ENCODE measurements around the gene DCAF11. TPM values are rescaled to one million over a fixed set of nuclear protein-coding genes. Genes with fewer than 3 reads are reported as not detected.

Gene DCAF11
- total and polyA plus RNA-seq, 3 donors from 2014 or later, result 67.6 to 77.4 (median 68.0) TPM

DNA sequence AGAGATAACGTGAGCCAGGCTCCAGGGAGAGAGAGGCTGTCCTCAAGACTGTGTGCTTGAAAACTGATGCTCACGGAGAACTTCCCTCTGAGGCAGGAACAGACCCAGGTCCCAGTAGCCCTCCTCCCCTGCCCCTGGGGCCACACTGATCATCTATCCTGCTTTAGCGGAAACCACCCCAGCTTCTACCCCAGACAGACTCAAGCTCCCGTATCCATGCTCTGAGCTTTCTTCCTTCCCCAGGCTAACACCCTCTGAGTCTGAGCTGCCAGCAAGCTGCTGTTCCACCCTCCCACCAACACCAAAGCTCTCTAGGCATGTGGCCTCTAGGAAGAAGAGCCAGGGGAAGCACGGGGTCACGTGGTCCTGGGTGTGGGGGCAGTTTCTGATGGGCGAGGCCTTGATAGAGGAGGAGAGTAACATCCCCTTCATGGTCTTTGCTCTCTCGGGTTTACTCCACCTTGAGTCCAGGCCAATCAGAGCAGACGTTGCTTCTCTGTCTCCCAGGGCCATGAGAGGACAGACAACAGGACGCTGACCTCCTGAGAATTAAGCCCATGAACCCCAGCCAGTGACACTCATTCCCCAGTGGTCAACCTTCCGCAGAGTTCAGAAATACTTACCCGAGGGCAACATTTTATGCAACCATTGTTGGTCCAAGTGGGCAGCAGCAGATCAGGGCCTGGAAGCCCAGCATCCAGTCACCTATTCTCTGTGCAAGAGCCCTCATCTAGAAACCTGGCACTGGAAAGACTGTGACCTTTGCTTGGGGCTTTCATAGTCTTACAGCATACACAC lies 19.1 kb upstream of the DCAF11 start:
- intact Hi-C loops (cut with DNase I; ENCODE audit: low total_unique reads), result no loop called here
- WGBS, 2 donors, result 44 to 56% methylated on average over 8 to 12 of the region's 12 CpGs
- DNase-seq, result peak; percentile 29
- Histone ChIP-seq H3K27me3 (no peaks in the 10 kb centered on the region), H3K9me3 (no peaks in the 10 kb centered on the region), H3K4me1 (peaks cover 12% of the 10 kb centered on the region), H3K27ac (peak overlapping the region; percentile 82 to 85), H3K4me3 (peak overlapping the region in 1 of 2 donors; percentile 89), H3K36me3 (ENCODE audit: low read depth, missing control alignments) (no peaks in the 10 kb centered on the region)
- TF ChIP-seq POLR2A (IDR thresholded peaks at IDR 0.05), result no peak
- TF ChIP-seq, protein P1, sequence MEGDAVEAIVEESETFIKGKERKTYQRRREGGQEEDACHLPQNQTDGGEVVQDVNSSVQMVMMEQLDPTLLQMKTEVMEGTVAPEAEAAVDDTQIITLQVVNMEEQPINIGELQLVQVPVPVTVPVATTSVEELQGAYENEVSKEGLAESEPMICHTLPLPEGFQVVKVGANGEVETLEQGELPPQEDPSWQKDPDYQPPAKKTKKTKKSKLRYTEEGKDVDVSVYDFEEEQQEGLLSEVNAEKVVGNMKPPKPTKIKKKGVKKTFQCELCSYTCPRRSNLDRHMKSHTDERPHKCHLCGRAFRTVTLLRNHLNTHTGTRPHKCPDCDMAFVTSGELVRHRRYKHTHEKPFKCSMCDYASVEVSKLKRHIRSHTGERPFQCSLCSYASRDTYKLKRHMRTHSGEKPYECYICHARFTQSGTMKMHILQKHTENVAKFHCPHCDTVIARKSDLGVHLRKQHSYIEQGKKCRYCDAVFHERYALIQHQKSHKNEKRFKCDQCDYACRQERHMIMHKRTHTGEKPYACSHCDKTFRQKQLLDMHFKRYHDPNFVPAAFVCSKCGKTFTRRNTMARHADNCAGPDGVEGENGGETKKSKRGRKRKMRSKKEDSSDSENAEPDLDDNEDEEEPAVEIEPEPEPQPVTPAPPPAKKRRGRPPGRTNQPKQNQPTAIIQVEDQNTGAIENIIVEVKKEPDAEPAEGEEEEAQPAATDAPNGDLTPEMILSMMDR (IDR thresholded peaks at IDR 0.05), result no peak

DNA sequence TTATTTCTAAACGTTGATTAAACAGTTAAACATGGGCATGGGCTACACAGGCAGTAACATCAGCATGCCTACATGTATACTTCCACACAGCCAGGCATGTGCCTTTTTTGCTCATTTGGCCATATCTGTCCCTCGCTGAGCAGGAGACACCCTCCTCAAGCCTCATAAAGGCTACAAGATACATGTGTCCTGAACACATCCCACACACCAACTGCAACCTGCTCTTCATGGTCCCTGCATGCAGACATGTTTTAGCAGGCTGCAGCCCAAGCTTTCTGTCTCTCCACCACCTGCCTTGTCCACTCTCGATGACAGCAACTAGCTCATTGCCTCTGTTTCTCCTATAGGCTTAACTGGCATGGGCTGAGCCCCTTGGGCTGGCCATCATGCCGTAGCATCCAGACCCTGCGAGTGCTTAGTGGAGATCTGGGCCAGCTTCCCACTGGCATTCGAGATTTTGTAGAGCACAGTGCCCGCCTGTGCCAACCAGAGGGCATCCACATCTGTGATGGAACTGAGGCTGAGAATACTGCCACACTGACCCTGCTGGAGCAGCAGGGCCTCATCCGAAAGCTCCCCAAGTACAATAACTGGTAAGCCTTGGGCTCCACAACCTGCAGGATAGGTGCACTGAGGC lies 17.9 kb upstream of the DCAF11 start:
- WGBS, 2 donors, result 93 to 97% methylated on average over 6 to 8 of the region's 8 CpGs
- Histone ChIP-seq H3K9me3 (no peaks in the 10 kb centered on the region), H3K36me3 (ENCODE audit: low read depth, missing control alignments) (no peaks in the 10 kb centered on the region), H3K27me3 (no peaks in the 10 kb centered on the region), H3K27ac (no peak overlapping the region), H3K4me3 (no peak overlapping the region), H3K4me1 (peaks cover 12% of the 10 kb centered on the region)
- TF ChIP-seq, protein P1 (IDR thresholded peaks at IDR 0.05), result no peak
- no peak for TF ChIP-seq POLR2A (IDR thresholded peaks at IDR 0.05)
- intact Hi-C loops (cut with DNase I; ENCODE audit: low total_unique reads), result no loop called here
- DNase-seq, result no peak

DNA sequence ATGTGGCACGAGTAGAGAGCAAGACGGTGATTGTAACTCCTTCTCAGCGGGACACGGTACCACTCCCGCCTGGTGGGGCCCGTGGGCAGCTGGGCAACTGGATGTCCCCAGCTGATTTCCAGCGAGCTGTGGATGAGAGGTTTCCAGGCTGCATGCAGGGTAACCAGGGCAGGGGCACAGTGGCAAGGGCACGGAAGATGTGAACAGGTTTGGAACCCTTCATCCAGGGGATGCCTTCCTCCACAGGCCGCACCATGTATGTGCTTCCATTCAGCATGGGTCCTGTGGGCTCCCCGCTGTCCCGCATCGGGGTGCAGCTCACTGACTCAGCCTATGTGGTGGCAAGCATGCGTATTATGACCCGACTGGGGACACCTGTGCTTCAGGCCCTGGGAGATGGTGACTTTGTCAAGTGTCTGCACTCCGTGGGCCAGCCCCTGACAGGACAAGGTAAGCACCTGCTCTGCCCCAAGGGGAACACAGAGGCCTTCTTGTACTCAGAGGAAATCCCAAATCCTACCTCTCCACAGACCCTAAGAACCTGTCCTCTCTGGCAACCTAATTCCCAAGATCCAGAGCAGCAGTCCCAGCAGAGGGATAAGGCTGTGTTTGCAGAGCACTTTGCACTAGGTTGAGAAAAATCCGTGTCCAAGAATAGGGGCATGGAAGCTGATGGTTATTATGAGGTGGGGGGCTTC lies 16.2 kb upstream of the DCAF11 start:
- intact Hi-C loops (cut with DNase I; ENCODE audit: low total_unique reads), result no loop called here
- H3K4me3 ChIP-seq, result no peak overlapping the region
- TF ChIP-seq, protein P1 (IDR thresholded peaks at IDR 0.05), result no peak
- TF ChIP-seq POLR2A (IDR thresholded peaks at IDR 0.05), result no peak

DNA sequence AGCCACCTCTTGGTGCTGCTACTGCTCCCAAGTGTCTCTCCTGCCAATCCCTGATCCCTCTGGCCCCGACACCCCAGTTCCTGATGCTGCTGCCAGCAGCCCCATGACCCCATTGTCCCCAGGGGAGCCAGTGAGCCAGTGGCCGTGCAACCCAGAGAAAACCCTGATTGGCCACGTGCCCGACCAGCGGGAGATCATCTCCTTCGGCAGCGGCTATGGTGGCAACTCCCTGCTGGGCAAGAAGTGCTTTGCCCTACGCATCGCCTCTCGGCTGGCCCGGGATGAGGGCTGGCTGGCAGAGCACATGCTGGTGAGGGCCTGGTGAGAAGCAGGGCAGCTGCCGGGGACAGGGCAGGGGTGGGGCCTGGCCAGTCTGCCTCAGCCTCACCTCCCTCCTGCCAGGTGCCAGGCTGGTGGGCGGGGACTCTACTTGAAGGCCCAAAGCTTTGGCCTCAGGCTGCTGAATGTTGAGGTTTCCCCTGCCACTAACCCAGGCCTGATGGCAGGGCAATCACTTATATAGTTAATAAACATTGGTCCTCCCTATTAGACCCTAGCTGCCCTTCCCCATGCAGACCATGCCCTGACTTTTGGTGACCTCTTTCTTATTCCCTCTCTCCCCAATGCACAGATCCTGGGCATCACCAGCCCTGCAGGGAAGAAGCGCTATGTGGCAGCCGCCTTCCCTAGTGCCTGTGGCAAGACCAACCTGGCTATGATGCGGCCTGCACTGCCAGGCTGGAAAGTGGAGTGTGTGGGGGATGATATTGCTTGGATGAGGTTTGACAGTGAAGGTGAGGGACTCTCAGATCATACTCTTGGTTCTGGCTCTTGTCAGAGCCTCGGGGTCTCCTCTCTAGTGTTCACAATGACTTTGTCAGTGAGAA lies 15.4 kb upstream of the DCAF11 start:
- no peaks in the 10 kb centered on the region for H3K9me3 ChIP-seq
- no peaks in the 10 kb centered on the region for H3K36me3 ChIP-seq (ENCODE audit: low read depth, missing control alignments)
- intact Hi-C loops (cut with DNase I; ENCODE audit: low total_unique reads), result no loop called here
- no peaks in the 10 kb centered on the region for H3K27me3 ChIP-seq
- no peak for DNase-seq
- 88 to 91% methylated on average over 8 to 17 of the region's 17 CpGs for WGBS, 2 donors
- no peak overlapping the region for H3K27ac ChIP-seq
- H3K4me3 ChIP-seq, result no peak overlapping the region
- TF ChIP-seq, protein P1 (IDR thresholded peaks at IDR 0.05), result no peak
- TF ChIP-seq POLR2A (IDR thresholded peaks at IDR 0.05), result no peak
- H3K4me1 ChIP-seq, result peaks cover 9% of the 10 kb centered on the region

More for the DNA sequence above, 16.2 kb upstream of the DCAF11 start:
- Histone ChIP-seq H3K36me3 (ENCODE audit: low read depth, missing control alignments) (no peaks in the 10 kb centered on the region), H3K27ac (no peak overlapping the region), H3K27me3 (no peaks in the 10 kb centered on the region), H3K9me3 (no peaks in the 10 kb centered on the region), H3K4me1 (peaks cover 12% of the 10 kb centered on the region)
- DNase-seq, result no peak
- WGBS, 2 donors, result 79 to 93% methylated on average over 5 to 16 of the region's 16 CpGs
